Prostate gland (tissue), 2 donors: Measurements from ENCODE around the gene EPS15.

Source experiments
- CTCF ChIP-seq, 4 experiments: fragments of 200-600 bp in 2 of 4; fragments of 450-650 bp in 2 of 4; sonication (generic) in 2 of 4; IDR thresholded peaks; 1 replicate in 3 of 4; 2 replicates in 1 of 4; pipeline ENCODE4 v1.5.1; 2016 to 2019; ENCODE audit warnings: antibody characterized with exemption in 4 of 4, mild to moderate bottlenecking in 2 of 4, moderate library complexity in 2 of 4
- POLR2A ChIP-seq: fragments of 450-650 bp; IDR thresholded peaks from one replicate; pipeline ENCODE4 v1.6.1; 2016; ENCODE audit warnings: antibody characterized with exemption, mild to moderate bottlenecking
- POLR2AphosphoS5 ChIP-seq: sonication (generic); formaldehyde crosslinking; IDR thresholded peaks from one replicate; pipeline ENCODE4 v1.6.1; 2017; ENCODE audit warnings: antibody characterized with exemption

GRCh38 chr1:51342591-51343206 is 176.4 kb downstream of the EPS15 start:
- TF ChIP-seq CTCF (IDR thresholded peaks at IDR 0.05) (no peak), POLR2A (no peak), POLR2AphosphoS5 (no peak)
